SK-N-SH (cell line): ENCODE data around the gene ERC2. TPM values are rescaled to one million over a fixed set of nuclear protein-coding genes. Genes with fewer than 3 reads are reported as not detected.

ENCODE experiments used
- CTCF ChIA-PET: fragments of 300-600, 350-600 bp; formaldehyde crosslinking; extraction: SDS; loops from one replicate; lab custom pipeline; 2021; lab: Yijun Ruan, JAX
- POLR2A ChIA-PET: fragments of 350-600 bp; sonication (Branson Sonifier 250); formaldehyde crosslinking; extraction: SDS; loops from one replicate; lab custom pipeline; 2020; ENCODE audit warnings: antibody characterized with exemption, inconsistent platforms; lab: Yijun Ruan, JAX
- DNase-seq: peaks from one replicate; pipeline ENCODE4 v3.0.0; 2012
- H2AFZ ChIP-seq: fragments of 200-600 bp; sonication (generic); 2 replicates; pipeline ENCODE4 v1.8.1; 2016; ENCODE audit warnings: antibody characterized with exemption, mild to moderate bottlenecking, low read depth
- H3F3A ChIP-seq: fragments of 200-600 bp; sonication (generic); replicated peaks from 2 replicates; pipeline ENCODE3; 2016; ENCODE audit warnings: antibody characterized with exemption, mild to moderate bottlenecking; ENCODE audit not compliant: insufficient read depth
- H3K27ac ChIP-seq, 2 experiments: fragments of 200-500 bp in 1 of 2; fragments of 200-600 bp in 1 of 2; sonication (Bioruptor generic) in 1 of 2; sonication (generic), shearing (Covaris generic) in 1 of 2; 2 replicates each; pipeline versions ENCODE4 v1.5.1 to v1.6.1; 2014 to 2016; ENCODE audit warnings: low read depth in 2 of 2, inconsistent platforms in 1 of 2, low read length in 1 of 2, mild to moderate bottlenecking in 1 of 2, mixed read lengths in 1 of 2
- H3K27me3 ChIP-seq: fragments of 200-600 bp; sonication (generic), shearing (Covaris generic); 2 replicates; pipeline ENCODE4 v1.6.1; 2016; ENCODE audit warnings: mixed run types; ENCODE audit not compliant: insufficient read depth
- H3K36me3 ChIP-seq, 2 experiments: fragments of 200-500 bp in 1 of 2; fragments of 200-600 bp in 1 of 2; sonication (Bioruptor generic) in 1 of 2; sonication (generic) in 1 of 2; replicated peaks in 1 of 2; 2 replicates each; pipeline versions ENCODE3 to v1.5.1; 2014 to 2016; ENCODE audit warnings: low read length in 1 of 2, mild to moderate bottlenecking in 1 of 2; ENCODE audit not compliant: insufficient read depth in 2 of 2, control insufficient read depth in 1 of 2
- H3K4me1 ChIP-seq, 2 experiments: fragments of 200-500 bp in 1 of 2; fragments of 200-600 bp in 1 of 2; sonication (Bioruptor generic) in 1 of 2; sonication (generic), shearing (Covaris generic) in 1 of 2; 2 replicates each; pipeline versions ENCODE4 v1.5.1 to v1.6.1; 2014 to 2016; ENCODE audit warnings: low read depth in 1 of 2, low read length in 1 of 2, mixed run types in 1 of 2; ENCODE audit not compliant: insufficient read depth in 2 of 2, control insufficient read depth in 1 of 2
- H3K4me2 ChIP-seq: fragments of 200-600 bp; sonication (generic), shearing (Covaris generic); 2 replicates; pipeline ENCODE4 v1.6.1; 2017; ENCODE audit warnings: mixed run types
- H3K4me3 ChIP-seq, 2 experiments: fragments of 200-500 bp in 1 of 2; fragments of 200-600 bp in 1 of 2; sonication (Bioruptor generic) in 1 of 2; sonication (generic), shearing (Covaris generic) in 1 of 2; 2 replicates each; pipeline versions ENCODE4 v1.5.1 to v1.8.1; 2014 to 2016; ENCODE audit warnings: low read depth in 2 of 2, inconsistent platforms in 1 of 2, low read length in 1 of 2, mild to moderate bottlenecking in 1 of 2, mixed read lengths in 1 of 2, moderate library complexity in 1 of 2
- H3K79me2 ChIP-seq: fragments of 200-600 bp; sonication (generic); 2 replicates; pipeline ENCODE4 v1.8.1; 2017; ENCODE audit warnings: mild to moderate bottlenecking; ENCODE audit not compliant: insufficient read depth
- H3K9ac ChIP-seq: fragments of 200-600 bp; sonication (generic); 2 replicates; pipeline ENCODE4 v1.6.1; 2017; ENCODE audit warnings: mixed run types
- H3K9me2 ChIP-seq: fragments of 200-600 bp; sonication (generic); 2 replicates; pipeline ENCODE4 v1.6.1; 2017; ENCODE audit warnings: mixed run types
- H3K9me3 ChIP-seq: fragments of 200-600 bp; sonication (generic); 2 replicates; pipeline ENCODE4 v1.6.1; 2017; ENCODE audit warnings: mixed run types, mild to moderate bottlenecking, moderate library complexity
- H4K20me1 ChIP-seq: fragments of 200-600 bp; sonication (generic); 2 replicates; pipeline ENCODE4 v1.6.1; 2017; ENCODE audit warnings: mild to moderate bottlenecking, mixed run types; ENCODE audit not compliant: insufficient read depth
- CHD2 ChIP-seq: fragments of 150-350 bp; IDR thresholded peaks from 2 replicates; pipeline ENCODE4 v1.6.1; 2018; ENCODE audit warnings: low read length; ENCODE audit not compliant: partially characterized antibody
- ELF1 ChIP-seq: IDR thresholded peaks from 2 replicates; pipeline ENCODE4 v1.4.0; 2012
- FOSL2 ChIP-seq: IDR thresholded peaks from 2 replicates; pipeline ENCODE4 v1.4.0; 2012; ENCODE audit warnings: low read depth, mild to moderate bottlenecking, moderate library complexity, borderline replicate concordance
- FOXJ3 ChIP-seq: sonication (generic); formaldehyde crosslinking; IDR thresholded peaks from 2 replicates; pipeline ENCODE4 v1.5.1; 2020; ENCODE audit warnings: mild to moderate bottlenecking, missing genetic modification reagents
- FOXM1 ChIP-seq: IDR thresholded peaks from 2 replicates; pipeline ENCODE4 v1.4.0; 2012; ENCODE audit warnings: low read depth, mild to moderate bottlenecking
- NFIC ChIP-seq: IDR thresholded peaks from 2 replicates; pipeline ENCODE4 v1.4.0; 2012; ENCODE audit warnings: borderline replicate concordance
- POLR2AphosphoS5 ChIP-seq: IDR thresholded peaks from 2 replicates; pipeline ENCODE4 v1.6.1; 2012; ENCODE audit warnings: low read depth, low read length
- RFX5 ChIP-seq: IDR thresholded peaks from 2 replicates; pipeline ENCODE4 v1.6.1; 2012; ENCODE audit warnings: mild to moderate bottlenecking, improper control_type of control experiment, low read length
- RXRA ChIP-seq: IDR thresholded peaks from 2 replicates; pipeline ENCODE4 v1.4.0; 2012; ENCODE audit warnings: low read depth, mild to moderate bottlenecking, borderline replicate concordance
- SIN3A ChIP-seq: IDR thresholded peaks from 2 replicates; pipeline ENCODE4 v1.6.1; 2012; ENCODE audit warnings: low read depth, mild to moderate bottlenecking, low read length, moderate library complexity, borderline replicate concordance
- SMC3 ChIP-seq: IDR thresholded peaks from 2 replicates; pipeline ENCODE4 v1.6.1; 2012; ENCODE audit warnings: low read depth, low read length, improper control_type of control experiment
- TAF1 ChIP-seq: IDR thresholded peaks from 2 replicates; pipeline ENCODE4 v1.6.1; 2012; ENCODE audit warnings: low read depth, mild to moderate bottlenecking, low read length, moderate library complexity, borderline replicate concordance
- TCF12 ChIP-seq: IDR thresholded peaks from 2 replicates; pipeline ENCODE4 v1.4.0; 2012
- YY1 ChIP-seq: IDR thresholded peaks from 2 replicates; pipeline ENCODE4 v1.4.0; 2012; ENCODE audit warnings: low read depth, mild to moderate bottlenecking
- WGBS: methylation state at CpG from one replicate; pipeline ENCODE4 v1.1.6; 2017; ENCODE audit warnings: low lambda C conversion rate; 5-methylcytosine and 5-hydroxymethylcytosine counted together
- polyA plus RNA-seq, 3 experiments: library from polyadenylated mRNA; depleted of rRNA; stranded (reverse); fragments of >200 nt; gene quantifications; 2 replicates each; pipeline ENCODE4 v1.2.3, GENCODE V29; 2012
- TF ChIP-seq, protein P1 (sequence below): IDR thresholded peaks from 2 replicates; pipeline ENCODE4 v1.4.0; 2012; ENCODE audit warnings: low read depth, borderline replicate concordance
- TF ChIP-seq, protein P2 (sequence below): fragments of 200-600 bp; sonication (generic); IDR thresholded peaks from 2 replicates; pipeline ENCODE4 v1.6.1; 2017; ENCODE audit warnings: antibody characterized with exemption, mild to moderate bottlenecking, moderate library complexity
- TF ChIP-seq, protein P3 (sequence below): fragments of 150-350 bp; IDR thresholded peaks from 2 replicates; pipeline ENCODE4 v1.6.1; 2016; ENCODE audit warnings: mild to moderate bottlenecking, low read depth, low read length
- TF ChIP-seq, protein P4 (sequence below): IDR thresholded peaks from 2 replicates; pipeline ENCODE4 v1.4.0; 2012; ENCODE audit warnings: low read depth

Gene ERC2
- polyA plus RNA-seq, 1 of the 3 experiments (the other 2 are of a cell fraction) = 1.6 TPM

DNA sequence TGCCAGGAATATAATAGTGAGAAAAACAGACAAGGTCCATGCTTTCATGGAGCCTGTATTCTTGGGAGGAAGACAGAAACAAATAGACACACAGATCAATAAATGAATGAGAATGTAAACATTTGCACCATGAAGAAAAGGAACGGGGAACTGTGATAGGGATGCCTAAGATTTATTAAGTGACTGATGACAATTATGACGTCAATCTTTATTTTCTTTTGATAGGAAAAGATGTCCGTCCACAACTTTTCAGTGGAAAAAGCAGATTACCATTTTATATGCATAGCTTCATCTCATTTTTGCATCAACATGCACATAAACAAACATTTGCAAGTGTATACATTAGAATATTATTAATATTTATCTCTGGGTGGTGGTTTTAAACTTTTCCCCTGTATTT is 953.3 kb downstream of the ERC2 start (continued):
- TF ChIP-seq, protein P1, sequence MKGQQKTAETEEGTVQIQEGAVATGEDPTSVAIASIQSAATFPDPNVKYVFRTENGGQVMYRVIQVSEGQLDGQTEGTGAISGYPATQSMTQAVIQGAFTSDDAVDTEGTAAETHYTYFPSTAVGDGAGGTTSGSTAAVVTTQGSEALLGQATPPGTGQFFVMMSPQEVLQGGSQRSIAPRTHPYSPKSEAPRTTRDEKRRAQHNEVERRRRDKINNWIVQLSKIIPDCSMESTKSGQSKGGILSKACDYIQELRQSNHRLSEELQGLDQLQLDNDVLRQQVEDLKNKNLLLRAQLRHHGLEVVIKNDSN = no peak
- no peak for TF ChIP-seq TAF1
- TF ChIP-seq ELF1 = no peak
- TF ChIP-seq YY1 = no peak
- TF ChIP-seq, protein P2, sequence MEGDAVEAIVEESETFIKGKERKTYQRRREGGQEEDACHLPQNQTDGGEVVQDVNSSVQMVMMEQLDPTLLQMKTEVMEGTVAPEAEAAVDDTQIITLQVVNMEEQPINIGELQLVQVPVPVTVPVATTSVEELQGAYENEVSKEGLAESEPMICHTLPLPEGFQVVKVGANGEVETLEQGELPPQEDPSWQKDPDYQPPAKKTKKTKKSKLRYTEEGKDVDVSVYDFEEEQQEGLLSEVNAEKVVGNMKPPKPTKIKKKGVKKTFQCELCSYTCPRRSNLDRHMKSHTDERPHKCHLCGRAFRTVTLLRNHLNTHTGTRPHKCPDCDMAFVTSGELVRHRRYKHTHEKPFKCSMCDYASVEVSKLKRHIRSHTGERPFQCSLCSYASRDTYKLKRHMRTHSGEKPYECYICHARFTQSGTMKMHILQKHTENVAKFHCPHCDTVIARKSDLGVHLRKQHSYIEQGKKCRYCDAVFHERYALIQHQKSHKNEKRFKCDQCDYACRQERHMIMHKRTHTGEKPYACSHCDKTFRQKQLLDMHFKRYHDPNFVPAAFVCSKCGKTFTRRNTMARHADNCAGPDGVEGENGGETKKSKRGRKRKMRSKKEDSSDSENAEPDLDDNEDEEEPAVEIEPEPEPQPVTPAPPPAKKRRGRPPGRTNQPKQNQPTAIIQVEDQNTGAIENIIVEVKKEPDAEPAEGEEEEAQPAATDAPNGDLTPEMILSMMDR = no peak
- no peak for TF ChIP-seq RXRA

DNA sequence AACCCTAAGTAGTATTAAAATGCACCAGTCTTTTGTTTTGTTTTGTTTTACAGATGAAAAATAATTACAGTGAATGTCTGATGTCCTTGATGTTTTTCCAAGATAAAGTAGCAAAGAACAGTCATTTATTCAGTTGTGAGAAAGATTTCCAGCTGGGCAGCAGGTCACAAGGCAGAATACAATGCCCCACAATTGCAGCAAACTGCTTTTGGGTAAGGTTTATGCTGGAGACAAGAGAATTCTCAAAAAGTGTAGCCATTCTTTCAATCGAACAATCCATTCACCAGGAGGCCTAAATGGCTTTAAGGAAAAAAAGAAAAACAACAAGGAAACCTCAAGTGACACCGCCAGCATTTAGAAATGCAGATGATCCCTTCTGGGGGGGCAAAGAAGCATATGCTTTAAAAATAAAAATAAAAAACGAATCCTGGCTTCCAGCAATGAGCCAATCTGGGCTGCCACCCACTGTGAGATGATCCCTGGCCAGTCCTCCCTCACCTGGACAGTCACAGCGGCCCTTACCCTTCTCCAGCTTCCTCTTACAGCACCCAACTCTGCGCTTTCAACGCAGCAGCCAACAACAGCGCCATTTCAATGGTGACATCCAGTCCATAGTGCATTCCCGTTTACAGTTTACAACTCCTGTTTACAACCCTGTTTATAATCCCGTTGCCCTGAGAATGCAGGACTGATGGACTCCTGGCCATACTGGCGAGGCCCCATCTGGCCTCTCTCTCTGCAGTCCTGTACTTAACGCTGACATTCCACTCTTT is 955.5 kb downstream of the ERC2 start:
- no peaks in the 10 kb centered on the region for H3K36me3 ChIP-seq
- no peak for DNase-seq
- no peak overlapping the region for H2AFZ ChIP-seq
- H3K4me2 ChIP-seq = peak overlapping the region; percentile 24; the same call in 1 of the 2 replicates
- no peaks in the 10 kb centered on the region for H3K79me2 ChIP-seq
- TF ChIP-seq POLR2AphosphoS5 = no peak
- TF ChIP-seq, protein P3, sequence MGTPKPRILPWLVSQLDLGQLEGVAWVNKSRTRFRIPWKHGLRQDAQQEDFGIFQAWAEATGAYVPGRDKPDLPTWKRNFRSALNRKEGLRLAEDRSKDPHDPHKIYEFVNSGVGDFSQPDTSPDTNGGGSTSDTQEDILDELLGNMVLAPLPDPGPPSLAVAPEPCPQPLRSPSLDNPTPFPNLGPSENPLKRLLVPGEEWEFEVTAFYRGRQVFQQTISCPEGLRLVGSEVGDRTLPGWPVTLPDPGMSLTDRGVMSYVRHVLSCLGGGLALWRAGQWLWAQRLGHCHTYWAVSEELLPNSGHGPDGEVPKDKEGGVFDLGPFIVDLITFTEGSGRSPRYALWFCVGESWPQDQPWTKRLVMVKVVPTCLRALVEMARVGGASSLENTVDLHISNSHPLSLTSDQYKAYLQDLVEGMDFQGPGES = no peak
- no peak for TF ChIP-seq RFX5
- TF ChIP-seq NFIC = no peak
- no peak for TF ChIP-seq YY1
- TF ChIP-seq, protein P4, sequence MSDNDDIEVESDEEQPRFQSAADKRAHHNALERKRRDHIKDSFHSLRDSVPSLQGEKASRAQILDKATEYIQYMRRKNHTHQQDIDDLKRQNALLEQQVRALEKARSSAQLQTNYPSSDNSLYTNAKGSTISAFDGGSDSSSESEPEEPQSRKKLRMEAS = no peak
- no peak for TF ChIP-seq FOXJ3
- no peak for TF ChIP-seq SIN3A
- no peak for TF ChIP-seq SMC3
- TF ChIP-seq FOSL2 = no peak
- no peak for TF ChIP-seq ELF1
- no peak for TF ChIP-seq TAF1
- TF ChIP-seq CHD2 = no peak
- TF ChIP-seq TCF12 = no peak
- no peak for TF ChIP-seq FOXM1
- CTCF ChIA-PET = interaction anchor here (1.0 kb wide), 1 partner anchor 9 kb away, joined by 3 read pairs; no protein-coding TSS in a partner anchor
- H3K4me3 ChIP-seq = no peak overlapping the region
- H3K27ac ChIP-seq = peak overlapping the region in 1 of 2 experiments; percentile 33; a peak in 1 of 4 replicates
- H4K20me1 ChIP-seq = no peaks in the 10 kb centered on the region
- 73% methylated on average over 11 of the region's 11 CpGs for WGBS
- H3K4me1 ChIP-seq = peaks cover 6% of the 10 kb centered on the region in 2 experiments; a peak in 2 of 4 replicates
- H3K9me3 ChIP-seq = no peaks in the 10 kb centered on the region
- H3F3A ChIP-seq = peaks cover 7% of the 10 kb centered on the region
- no peaks in the 10 kb centered on the region for H3K27me3 ChIP-seq
- no peaks in the 10 kb centered on the region for H3K9me2 ChIP-seq
- no peak overlapping the region for H3K9ac ChIP-seq
- POLR2A ChIA-PET = no interaction called here
